Esophagus squamous epithelium (tissue), 5 donors: ENCODE data around the gene VILL. TPM values are rescaled to one million over a fixed set of nuclear protein-coding genes. Genes with fewer than 3 reads are reported as not detected.

Experiments used
- DNase-seq: peaks from one replicate; lab custom pipeline; 2025; lab: John Stamatoyannopoulos, UW
- H3K27ac ChIP-seq, 4 donors: fragments of 200-600 bp; sonication (generic); one replicate each; pipeline ENCODE4 v1.5.1; 2016 to 2019; ENCODE audit warnings: mild to moderate bottlenecking in 1 of 4
- H3K27me3 ChIP-seq, 4 donors: fragments of 200-600 bp; sonication (generic); 1 replicate in 3 of 4; 2 replicates in 1 of 4; pipeline versions ENCODE4 v1.5.1 to v1.6.0; 2017 to 2021; ENCODE audit warnings: antibody characterized with exemption in 1 of 4
- H3K36me3 ChIP-seq, 3 donors: fragments of 200-600 bp; sonication (generic); one replicate each; pipeline ENCODE4 v1.5.1; 2016 to 2019
- H3K4me1 ChIP-seq, 3 donors: fragments of 200-600 bp; sonication (generic); one replicate each; pipeline ENCODE4 v1.5.1; 2017 to 2019
- H3K4me3 ChIP-seq, 4 donors: fragments of 200-600 bp; sonication (generic); 1 replicate in 3 of 4; 2 replicates in 1 of 4; pipeline ENCODE4 v1.5.1; 2016 to 2019; ENCODE audit warnings: mild to moderate bottlenecking in 2 of 4, moderate library complexity in 1 of 4
- H3K9me3 ChIP-seq, 3 donors: fragments of 200-600 bp; sonication (generic); one replicate each; pipeline ENCODE4 v1.5.1; 2016 to 2019
- POLR2A ChIP-seq, 4 donors: fragments of 450-650 bp; IDR thresholded peaks; one replicate each; pipeline ENCODE4 v1.6.1; 2017; ENCODE audit warnings: antibody characterized with exemption in 4 of 4, mild to moderate bottlenecking in 4 of 4, moderate library complexity in 3 of 4
- WGBS, 2 donors: methylation state at CpG; one replicate each; pipeline ENCODE4 v1.1.5; 2018; 5-methylcytosine and 5-hydroxymethylcytosine counted together
- intact Hi-C: fragments of 100-400 bp; cut with DNase I; formaldehyde crosslinking; loops from one replicate; pipeline ENCODE4 v1.15.0; 2022
- total RNA-seq, 4 donors: library from RNA; depleted of rRNA; stranded (reverse); fragments of >200 nt; gene quantifications; one replicate each; pipeline ENCODE4 v1.1.0, GENCODE V29; 2016
- TF ChIP-seq, protein P1 (sequence below), 6 experiments: fragments of 450-650 bp in 4 of 6; fragments of 200-600 bp in 2 of 6; sonication (generic) in 2 of 6; IDR thresholded peaks; one replicate each; pipeline ENCODE4 v1.5.1; 2016 to 2019; ENCODE audit warnings: antibody characterized with exemption in 6 of 6, mild to moderate bottlenecking in 4 of 6, moderate library complexity in 4 of 6
- donor health status: DM: yes; HTN: yes; CAD: no.

Gene VILL
- total RNA-seq, 4 donors from 2014 or later: 5.5 to 13.0 (median 6.1) TPM

DNA sequence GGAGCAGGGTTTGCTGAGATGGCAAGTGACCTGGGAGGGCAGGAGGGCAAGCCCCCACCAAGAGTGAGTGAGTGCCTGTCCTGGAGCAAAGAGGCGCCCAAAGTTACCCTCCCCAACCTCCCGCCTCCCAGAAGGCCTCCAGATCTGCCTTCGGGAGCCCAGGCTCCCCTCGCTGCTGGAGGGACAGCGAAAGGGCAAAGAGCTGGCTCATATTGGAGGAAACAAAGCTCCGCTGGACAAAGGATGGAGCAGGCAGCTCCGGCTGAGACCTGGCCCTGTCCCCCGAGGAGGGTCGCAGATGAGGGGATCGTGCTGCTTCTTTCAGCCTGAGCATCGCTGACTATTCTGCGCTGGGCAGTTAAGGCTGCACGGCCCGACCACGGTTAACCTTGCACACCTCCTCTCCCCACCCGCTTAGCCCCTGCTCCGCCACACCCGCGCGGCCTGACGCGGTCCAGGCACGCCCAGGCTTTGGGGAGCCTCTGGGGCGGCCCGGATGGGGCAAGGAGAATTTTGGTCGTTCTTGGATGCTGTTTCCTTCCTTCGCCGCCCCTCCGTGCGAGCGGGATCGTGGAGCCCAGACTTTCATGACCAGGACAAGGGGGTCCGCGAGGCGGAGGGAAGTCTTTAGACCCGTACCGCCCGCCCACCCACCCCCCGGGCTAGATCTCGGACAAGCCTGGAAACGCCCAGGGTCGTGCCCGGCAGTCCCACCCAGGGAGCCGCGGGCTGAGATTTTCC, 38.2 kb downstream of the VILL start:
- Histone ChIP-seq H3K4me1 (peaks cover 38 to 93% (median 52%) of the 10 kb centered on the region in 3 donors), H3K27ac (peak overlapping the region; percentile 91 to 95 (median 93)), H3K27me3 (no peaks in the 10 kb centered on the region), H3K4me3 (peak overlapping the region; percentile 63 to 90 (median 82)), H3K36me3 (no peaks in the 10 kb centered on the region), H3K9me3 (no peaks in the 10 kb centered on the region)
- no peak for DNase-seq
- 24 to 37% methylated on average over 2 to 4 of the region's 45 CpGs for WGBS, 2 donors
- TF ChIP-seq, protein P1, sequence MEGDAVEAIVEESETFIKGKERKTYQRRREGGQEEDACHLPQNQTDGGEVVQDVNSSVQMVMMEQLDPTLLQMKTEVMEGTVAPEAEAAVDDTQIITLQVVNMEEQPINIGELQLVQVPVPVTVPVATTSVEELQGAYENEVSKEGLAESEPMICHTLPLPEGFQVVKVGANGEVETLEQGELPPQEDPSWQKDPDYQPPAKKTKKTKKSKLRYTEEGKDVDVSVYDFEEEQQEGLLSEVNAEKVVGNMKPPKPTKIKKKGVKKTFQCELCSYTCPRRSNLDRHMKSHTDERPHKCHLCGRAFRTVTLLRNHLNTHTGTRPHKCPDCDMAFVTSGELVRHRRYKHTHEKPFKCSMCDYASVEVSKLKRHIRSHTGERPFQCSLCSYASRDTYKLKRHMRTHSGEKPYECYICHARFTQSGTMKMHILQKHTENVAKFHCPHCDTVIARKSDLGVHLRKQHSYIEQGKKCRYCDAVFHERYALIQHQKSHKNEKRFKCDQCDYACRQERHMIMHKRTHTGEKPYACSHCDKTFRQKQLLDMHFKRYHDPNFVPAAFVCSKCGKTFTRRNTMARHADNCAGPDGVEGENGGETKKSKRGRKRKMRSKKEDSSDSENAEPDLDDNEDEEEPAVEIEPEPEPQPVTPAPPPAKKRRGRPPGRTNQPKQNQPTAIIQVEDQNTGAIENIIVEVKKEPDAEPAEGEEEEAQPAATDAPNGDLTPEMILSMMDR (IDR thresholded peaks at IDR 0.05): no peak
- no peak for TF ChIP-seq POLR2A (IDR thresholded peaks at IDR 0.05)
- intact Hi-C loops: no loop called here

DNA sequence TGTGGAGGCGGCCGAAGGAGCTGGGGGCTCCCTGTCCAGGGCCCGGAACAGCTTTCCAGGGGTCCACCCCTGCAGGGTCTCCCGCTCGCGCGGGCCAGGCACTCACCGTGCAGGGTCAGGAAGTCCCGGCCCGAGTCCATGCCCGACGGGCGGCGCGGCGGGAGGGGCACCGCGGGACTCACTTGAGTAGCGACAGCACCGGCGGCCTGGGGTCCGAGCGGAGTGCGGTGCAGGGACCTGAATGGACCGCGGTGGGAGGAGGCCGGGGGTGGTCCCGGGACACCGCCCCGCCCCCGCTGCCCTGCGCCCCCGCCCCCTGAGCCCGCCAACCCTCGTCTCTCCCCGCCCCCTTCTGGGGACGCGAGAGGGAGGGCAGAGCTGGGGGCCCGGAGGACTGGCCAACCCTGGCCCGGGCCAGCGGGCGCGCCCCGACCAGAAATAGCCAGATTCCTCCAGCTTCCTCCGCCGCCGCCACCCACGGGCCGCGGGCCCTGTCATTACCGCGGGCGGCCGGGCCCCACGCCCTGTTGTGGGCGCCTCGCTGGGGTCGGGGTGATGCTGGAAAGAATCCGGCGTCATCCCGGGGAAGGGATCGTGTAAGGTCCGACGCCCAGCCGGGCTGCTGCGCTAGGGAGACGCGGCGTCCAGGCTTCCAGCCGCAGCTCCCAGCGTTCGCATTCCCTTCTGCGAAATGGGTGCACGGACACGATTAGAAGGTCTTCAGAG, 39.0 kb downstream of the VILL start, which contains the start of gene PLCD1:
PLCD1 (minus strand) TSS at position 243 of the 726 bp plus-strand sequence; CDS start at position 140, 103 bp downstream.
- peak in 2 of 4 donors; percentile 30 to 62 for TF ChIP-seq POLR2A (IDR thresholded peaks at IDR 0.05)
- TF ChIP-seq, protein P1 (IDR thresholded peaks at IDR 0.05): no peak
- H3K4me1 ChIP-seq: peaks cover 38 to 87% (median 52%) of the 10 kb centered on the region in 3 donors
- DNase-seq: no peak
- H3K9me3 ChIP-seq: no peaks in the 10 kb centered on the region
- H3K27ac ChIP-seq: peak within 1 kb of the TSS; percentile 91 to 95 (median 93)
- no CpG with 5 or more reads among the region's 75 CpGs for WGBS, 2 donors
- H3K4me3 ChIP-seq: peak within 1 kb of the TSS; percentile 63 to 90 (median 82)
- H3K36me3 ChIP-seq: no peaks in the 10 kb centered on the region
- H3K27me3 ChIP-seq: no peaks in the 10 kb centered on the region
- intact Hi-C loops: loop anchor here (10.0 kb wide), 1 partner anchor 105 kb away; the partner anchor contains the start of genes ACAA1 and MYD88

- Histone ChIP-seq H3K9me3 (no peaks in the 10 kb centered on the region), H3K4me3 (peak overlapping the region; percentile 63 to 90 (median 82)), H3K27ac (peak overlapping the region; percentile 91 to 95 (median 93)), H3K36me3 (no peaks in the 10 kb centered on the region), H3K4me1 (peaks cover 37 to 83% (median 49%) of the 10 kb centered on the region in 3 donors), H3K27me3 (no peaks in the 10 kb centered on the region)
- DNase-seq: no peak
- 17 to 43% methylated on average over 2 of the region's 8 CpGs for WGBS, 2 donors
- TF ChIP-seq POLR2A (IDR thresholded peaks at IDR 0.05): peak in 1 of 4 donors; percentile 8
- TF ChIP-seq, protein P1 (IDR thresholded peaks at IDR 0.05): no peak
- intact Hi-C loops: loop anchor here (10.0 kb wide), 1 partner anchor 104 kb away; the partner anchor contains the start of genes ACAA1 and MYD88
Observed at GRCh38 chr3:38030126-38031021, 39.8 kb downstream of the VILL start.

GRCh38 chr3:38031022-38031994, 40.7 kb downstream of the VILL start:
- TF ChIP-seq POLR2A (IDR thresholded peaks at IDR 0.05): peak in 1 of 4 donors; percentile 25
- TF ChIP-seq, protein P1 (IDR thresholded peaks at IDR 0.05): no peak
- Histone ChIP-seq H3K27ac (peak overlapping the region; percentile 91 to 95 (median 93)), H3K36me3 (no peaks in the 10 kb centered on the region), H3K9me3 (no peaks in the 10 kb centered on the region), H3K4me3 (no peak overlapping the region), H3K4me1 (peaks cover 27 to 74% (median 40%) of the 10 kb centered on the region in 3 donors), H3K27me3 (no peaks in the 10 kb centered on the region)
- no peak for DNase-seq
- WGBS, 2 donors: 11 to 28% methylated on average over 5 to 6 of the region's 9 CpGs
- intact Hi-C loops: loop anchor here (10.0 kb wide), 1 partner anchor 103 kb away; the partner anchor contains the start of genes ACAA1 and MYD88
